HCT116 (cell line): Measurements from ENCODE around the gene DNAJC7.

Source experiments
- POLR2A ChIP-seq: IDR thresholded peaks from 2 replicates; pipeline ENCODE4 v1.7.0; 2011; ENCODE audit warnings: borderline replicate concordance; ENCODE audit not compliant: insufficient read depth, insufficient read length; ENCODE audit errors: extremely low read depth
- ZNF274 ChIP-seq: fragments of 200-500 bp; sonication (Bioruptor generic); IDR thresholded peaks from 2 replicates; pipeline ENCODE4 v1.6.1; 2014; ENCODE audit warnings: mild to moderate bottlenecking, low read depth, low read length, inconsistent platforms
- TF ChIP-seq, protein P1 (sequence below): IDR thresholded peaks from 2 replicates; pipeline ENCODE4 v1.6.1; 2012
- TF ChIP-seq, protein P2 (sequence below), 3 experiments: fragments of 200-600 bp in 1 of 3; sonication (generic) in 1 of 3; IDR thresholded peaks in 2 of 3; conservative IDR thresholded peaks in 1 of 3; 2 replicates each; pipeline ENCODE4 v1.5.1; 2012 to 2017; ENCODE audit warnings: low read depth in 2 of 3, low read length in 2 of 3, antibody characterized with exemption in 1 of 3, borderline replicate concordance in 1 of 3, control low read depth in 1 of 3, mild to moderate bottlenecking in 1 of 3, mixed read lengths in 1 of 3, mixed run types in 1 of 3, moderate library complexity in 1 of 3; ENCODE audit not compliant: insufficient read depth in 1 of 3

DNA sequence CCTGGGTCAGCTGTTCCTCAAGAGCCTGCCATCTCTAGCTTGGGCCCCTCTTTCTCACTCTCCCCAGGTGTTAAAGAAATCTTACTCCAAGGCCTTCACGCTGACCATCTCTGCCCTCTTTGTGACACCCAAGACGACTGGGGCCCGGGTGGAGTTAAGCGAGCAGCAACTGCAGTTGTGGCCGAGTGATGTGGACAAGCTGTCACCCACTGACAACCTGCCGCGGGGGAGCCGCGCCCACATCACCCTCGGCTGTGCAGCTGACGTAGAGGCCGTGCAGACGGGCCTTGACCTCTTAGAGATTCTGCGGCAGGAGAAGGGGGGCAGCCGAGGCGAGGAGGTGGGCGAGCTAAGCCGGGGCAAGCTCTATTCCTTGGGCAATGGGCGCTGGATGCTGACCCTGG, 43.8 kb downstream of the DNAJC7 start:
- TF ChIP-seq POLR2A (no peak), ZNF274 (no peak)
- TF ChIP-seq, protein P1, sequence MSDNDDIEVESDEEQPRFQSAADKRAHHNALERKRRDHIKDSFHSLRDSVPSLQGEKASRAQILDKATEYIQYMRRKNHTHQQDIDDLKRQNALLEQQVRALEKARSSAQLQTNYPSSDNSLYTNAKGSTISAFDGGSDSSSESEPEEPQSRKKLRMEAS, result no peak
- TF ChIP-seq, protein P2, sequence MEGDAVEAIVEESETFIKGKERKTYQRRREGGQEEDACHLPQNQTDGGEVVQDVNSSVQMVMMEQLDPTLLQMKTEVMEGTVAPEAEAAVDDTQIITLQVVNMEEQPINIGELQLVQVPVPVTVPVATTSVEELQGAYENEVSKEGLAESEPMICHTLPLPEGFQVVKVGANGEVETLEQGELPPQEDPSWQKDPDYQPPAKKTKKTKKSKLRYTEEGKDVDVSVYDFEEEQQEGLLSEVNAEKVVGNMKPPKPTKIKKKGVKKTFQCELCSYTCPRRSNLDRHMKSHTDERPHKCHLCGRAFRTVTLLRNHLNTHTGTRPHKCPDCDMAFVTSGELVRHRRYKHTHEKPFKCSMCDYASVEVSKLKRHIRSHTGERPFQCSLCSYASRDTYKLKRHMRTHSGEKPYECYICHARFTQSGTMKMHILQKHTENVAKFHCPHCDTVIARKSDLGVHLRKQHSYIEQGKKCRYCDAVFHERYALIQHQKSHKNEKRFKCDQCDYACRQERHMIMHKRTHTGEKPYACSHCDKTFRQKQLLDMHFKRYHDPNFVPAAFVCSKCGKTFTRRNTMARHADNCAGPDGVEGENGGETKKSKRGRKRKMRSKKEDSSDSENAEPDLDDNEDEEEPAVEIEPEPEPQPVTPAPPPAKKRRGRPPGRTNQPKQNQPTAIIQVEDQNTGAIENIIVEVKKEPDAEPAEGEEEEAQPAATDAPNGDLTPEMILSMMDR (IDR thresholded peaks at IDR 0.05 in 2 of 3, conservative IDR thresholded peaks at IDR 0.05 in 1 of 3; ENCODE audit: borderline replicate concordance in 1 of 3, insufficient read depth in 1 of 3, low read depth in 2 of 3, low read length in 2 of 3), result no peak
